ENCODE data around the gene PRPS1.
"Not testable (repeated sequence)": the region's sequence is repeated elsewhere in the genome, so short reads cannot be mapped to it uniquely, and the experiment has no call there.

PRPS1 gene

GRCh38 chrX:107627838-107628661 is at the start of gene PRPS1:
PRPS1 (plus strand) TSS chrX:107628510; CDS start chrX:107628629, 119 bp downstream.
- peak; percentile 71 to 96 (median 88) for DNase-seq
- intact Hi-C loops (cut with DNase I): no loop called here

- DNase-seq: no peak
- intact Hi-C loops (cut with DNase I): no loop called here
Observed at GRCh38 chrX:107579956-107580355, 48.4 kb upstream of the PRPS1 start.

DNA sequence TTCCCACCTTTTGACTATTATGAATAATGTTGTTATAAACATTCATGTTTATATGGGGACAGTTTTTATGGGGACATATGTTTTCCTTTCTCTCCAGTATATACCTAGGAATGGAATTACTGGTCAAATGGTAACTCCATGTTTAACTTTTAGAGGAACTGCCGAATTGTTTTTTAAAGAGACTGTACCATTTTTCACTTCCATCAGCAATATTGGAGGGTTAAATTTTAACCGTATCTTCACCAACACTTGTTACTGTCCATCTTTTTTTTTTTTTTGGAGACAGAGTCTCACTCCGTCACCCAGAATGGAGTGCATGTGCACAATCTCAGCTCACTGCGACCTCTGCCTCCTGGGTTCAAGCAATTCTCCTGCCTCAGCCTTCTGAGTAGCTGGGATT is 46.4 kb upstream of the PRPS1 start:
- no peak for DNase-seq
- intact Hi-C loops (cut with DNase I): no loop called here

DNA sequence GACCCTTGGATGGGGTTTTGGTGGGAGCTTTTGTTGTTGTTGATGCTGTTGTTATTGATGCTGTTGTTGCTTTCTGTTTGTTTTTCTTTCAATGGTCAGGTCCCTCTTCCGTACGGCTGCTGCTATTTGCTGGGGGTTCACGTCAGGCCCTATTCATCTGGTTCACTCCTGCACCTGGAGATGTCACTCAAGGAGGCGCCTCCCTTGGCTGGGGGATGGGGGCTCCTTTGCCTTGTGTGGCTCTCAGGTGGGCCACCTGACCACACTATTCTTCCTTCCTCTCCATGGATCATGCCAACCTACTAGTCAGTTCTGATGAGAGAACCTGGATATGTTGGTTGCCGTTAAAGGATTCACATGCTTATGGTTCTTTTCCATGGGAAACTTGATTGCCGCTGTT is 39.1 kb upstream of the PRPS1 start:
- intact Hi-C loops (cut with DNase I): no loop called here
- no peak for DNase-seq

GRCh38 chrX:107596651-107597050 is 31.7 kb upstream of the PRPS1 start:
- no peak for DNase-seq

GRCh38 chrX:107597264-107597663 is 31.0 kb upstream of the PRPS1 start:
- DNase-seq: no peak
- intact Hi-C loops (cut with DNase I): no loop called here

More at GRCh38 chrX:107596651-107597050, 31.7 kb upstream of the PRPS1 start:
- intact Hi-C loops (cut with DNase I): no loop called here

GRCh38 chrX:107597791-107598190 is 30.5 kb upstream of the PRPS1 start:
- DNase-seq: no peak
- intact Hi-C loops (cut with DNase I): no loop called here

DNA sequence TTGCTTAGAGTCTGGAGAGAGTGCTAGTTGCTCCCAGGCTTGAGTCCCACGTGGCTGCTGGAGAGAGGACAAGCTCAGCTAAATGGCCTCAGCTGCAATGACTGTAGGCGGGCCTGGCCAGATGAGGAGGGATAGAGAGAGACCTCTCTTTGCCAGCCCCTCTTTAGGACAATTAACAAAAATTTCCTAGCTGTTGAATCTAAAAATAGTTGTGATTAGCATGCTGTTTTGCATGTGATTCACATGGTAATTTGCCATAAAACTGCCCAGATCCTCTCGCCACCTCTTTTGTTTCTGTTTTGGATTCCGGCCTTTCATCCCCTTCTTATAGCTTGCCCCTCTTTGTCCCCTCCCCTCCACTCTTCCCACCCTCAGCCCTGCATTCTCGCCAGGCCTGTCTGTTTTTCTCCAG is 28.9 kb upstream of the PRPS1 start:
- peak in 8 of 42 donors; percentile 5 to 18 (median 9) for DNase-seq
- intact Hi-C loops (cut with DNase I): no loop called here

GRCh38 chrX:107600366-107600765 is 27.9 kb upstream of the PRPS1 start:
- no peak for DNase-seq
- intact Hi-C loops (cut with DNase I): no loop called here

DNA sequence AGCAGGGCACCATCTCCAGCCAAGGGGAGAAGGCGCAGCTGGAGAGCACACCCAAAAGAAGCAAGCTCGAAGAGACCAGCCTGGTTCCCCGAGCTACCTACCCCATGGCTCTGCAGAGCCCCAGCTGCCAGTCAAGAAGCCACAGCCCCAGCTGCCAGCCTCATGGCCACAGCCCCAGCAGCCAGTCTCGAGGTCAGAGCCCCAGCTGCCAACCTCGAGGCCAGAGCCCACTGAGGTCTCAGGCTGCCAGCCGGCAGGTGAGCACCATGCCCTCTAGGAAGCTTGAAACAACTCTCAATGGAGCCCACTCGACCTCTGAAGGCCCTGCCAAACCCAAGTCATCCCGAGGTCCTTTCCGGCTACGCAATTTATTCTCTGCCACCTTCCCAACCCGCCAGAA is 27.0 kb upstream of the PRPS1 start:
- DNase-seq: no peak
- intact Hi-C loops (cut with DNase I): no loop called here

- no peak for DNase-seq
- intact Hi-C loops (cut with DNase I): no loop called here
Observed at GRCh38 chrX:107601759-107602158, 26.6 kb upstream of the PRPS1 start.

GRCh38 chrX:107602694-107603239 is 25.5 kb upstream of the PRPS1 start:
- intact Hi-C loops (cut with DNase I): no loop called here
- DNase-seq: no peak

GRCh38 chrX:107603429-107604159 is 24.7 kb upstream of the PRPS1 start:
- no peak for DNase-seq
- intact Hi-C loops (cut with DNase I): no loop called here

GRCh38 chrX:107609061-107609460 is 19.2 kb upstream of the PRPS1 start:
- intact Hi-C loops (cut with DNase I); DNase-seq: not testable (repeated sequence)

GRCh38 chrX:107610667-107611066 is 17.6 kb upstream of the PRPS1 start:
- intact Hi-C loops (cut with DNase I): no loop called here
- no peak for DNase-seq

DNA sequence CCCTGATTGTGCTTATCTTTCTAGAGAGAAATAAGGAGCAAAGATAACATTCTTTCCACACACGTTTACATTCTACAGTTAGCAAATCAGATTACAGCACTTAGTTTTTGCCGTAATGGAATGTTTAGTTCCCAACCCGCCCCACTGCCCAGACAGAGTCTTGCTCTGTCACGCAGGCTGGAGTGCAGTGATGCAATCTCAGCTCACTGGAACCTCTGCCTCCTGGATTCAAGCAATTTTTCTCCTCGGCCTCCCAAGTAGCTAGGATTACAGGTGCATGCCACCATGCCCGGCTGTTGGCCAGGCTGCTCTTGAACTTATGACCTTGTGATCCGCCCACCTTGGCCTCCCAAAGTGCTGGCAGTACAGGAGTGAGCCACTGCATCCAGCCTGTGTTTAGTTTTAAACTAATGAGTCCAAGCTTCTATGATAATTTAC is 8.4 kb upstream of the PRPS1 start:
- intact Hi-C loops (cut with DNase I): no loop called here

DNA sequence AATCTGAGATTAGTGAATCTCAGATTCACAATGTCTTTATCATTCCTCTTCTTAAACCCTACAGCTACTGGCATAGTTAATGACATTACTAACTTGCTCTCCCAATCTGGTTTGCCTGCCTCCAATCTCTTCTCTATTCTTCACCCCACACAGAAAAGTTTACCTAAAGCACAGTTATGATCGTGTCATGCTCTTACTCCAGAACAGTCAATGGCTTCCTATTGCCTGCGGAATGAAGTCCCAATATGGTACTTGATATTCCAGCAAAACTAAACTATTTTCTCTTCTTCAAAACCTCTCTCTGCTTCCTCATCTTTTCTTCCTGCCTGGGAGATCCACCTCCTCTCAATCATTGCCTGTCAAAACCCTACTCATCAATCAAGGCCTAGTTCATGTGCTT is 3.4 kb upstream of the PRPS1 start:
- DNase-seq: no peak
- intact Hi-C loops (cut with DNase I): no loop called here

More for the DNA sequence above, 8.4 kb upstream of the PRPS1 start:
- DNase-seq: no peak

GRCh38 chrX:107625739-107626138 is 2.6 kb upstream of the PRPS1 start:
- intact Hi-C loops (cut with DNase I): no loop called here
- DNase-seq: no peak

DNA sequence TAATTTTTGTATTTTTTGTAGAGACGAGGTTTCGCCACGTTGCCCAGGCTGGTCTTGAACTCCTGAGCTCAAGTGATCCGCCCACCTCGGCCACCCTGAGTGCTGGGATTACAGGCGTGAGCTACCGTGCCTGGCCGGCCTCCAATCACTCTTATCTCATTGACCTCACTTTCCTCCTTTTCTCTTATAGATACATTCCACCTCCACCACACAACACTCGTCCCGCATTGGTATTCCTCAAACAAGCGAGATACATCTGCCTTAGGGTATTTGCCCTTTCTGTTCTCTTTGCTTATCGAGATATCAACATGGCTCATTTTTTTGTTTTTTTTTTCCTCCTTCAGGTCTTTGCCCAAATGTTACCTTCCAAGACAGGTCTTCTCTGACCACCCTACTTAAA is 1.8 kb upstream of the PRPS1 start:
- DNase-seq: no peak
- intact Hi-C loops (cut with DNase I): no loop called here

GRCh38 chrX:107626916-107627315 is 1.4 kb upstream of the PRPS1 start:
- intact Hi-C loops (cut with DNase I): no loop called here
- no peak for DNase-seq

Data from head of caudate nucleus (tissue), 42 donors.